GM18498 (cell line): ENCODE results near the gene TTC4.
A peak's percentile ranks its signal among the peaks of the same experiment; 100 is the strongest.

Source experiments
- ATAC-seq: cut with Tn5 transposase; IDR thresholded peaks from one replicate; pipeline ENCODE4 v1.9.1; 2021; ENCODE audit warnings: mild to moderate bottlenecking, moderate library complexity; ENCODE audit not compliant: unreplicated experiment

The TTC4 gene, protein sequence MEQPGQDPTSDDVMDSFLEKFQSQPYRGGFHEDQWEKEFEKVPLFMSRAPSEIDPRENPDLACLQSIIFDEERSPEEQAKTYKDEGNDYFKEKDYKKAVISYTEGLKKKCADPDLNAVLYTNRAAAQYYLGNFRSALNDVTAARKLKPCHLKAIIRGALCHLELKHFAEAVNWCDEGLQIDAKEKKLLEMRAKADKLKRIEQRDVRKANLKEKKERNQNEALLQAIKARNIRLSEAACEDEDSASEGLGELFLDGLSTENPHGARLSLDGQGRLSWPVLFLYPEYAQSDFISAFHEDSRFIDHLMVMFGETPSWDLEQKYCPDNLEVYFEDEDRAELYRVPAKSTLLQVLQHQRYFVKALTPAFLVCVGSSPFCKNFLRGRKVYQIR

GRCh38 chr1:54715493-54716298 is at the start of gene TTC4:
Gene TTC4 (plus strand): TSS chr1:54715861. CDS start chr1:54715909, 48 bp downstream.
- ATAC-seq = peak; percentile 98

DNA sequence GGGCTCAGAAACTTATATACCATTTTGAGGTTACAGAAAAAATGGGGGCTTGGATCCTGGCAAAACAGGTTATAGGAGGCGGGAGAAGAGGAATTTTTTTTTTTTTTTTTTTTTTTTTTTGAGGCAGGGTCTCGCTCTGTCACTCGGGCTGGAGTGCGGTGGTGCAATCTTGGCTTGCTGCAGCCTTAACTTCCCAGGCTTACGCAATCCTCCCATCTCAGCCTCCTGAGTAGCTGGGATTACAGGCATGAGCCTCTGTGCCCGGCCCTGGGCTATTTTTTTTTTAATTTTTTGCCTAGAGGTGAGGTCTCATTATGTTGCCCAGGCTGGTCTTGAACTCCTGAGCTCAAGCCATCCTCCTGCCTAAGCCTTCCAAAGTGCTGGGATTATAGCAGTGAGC is 49.3 kb upstream of the TTC4 start:
- ATAC-seq = no peak

GRCh38 chr1:54667797-54668196 is 47.9 kb upstream of the TTC4 start:
- no peak for ATAC-seq

- ATAC-seq = no peak
These were observed 47.1 kb upstream of the TTC4 start for GRCh38 chr1:54668567-54668966.

DNA sequence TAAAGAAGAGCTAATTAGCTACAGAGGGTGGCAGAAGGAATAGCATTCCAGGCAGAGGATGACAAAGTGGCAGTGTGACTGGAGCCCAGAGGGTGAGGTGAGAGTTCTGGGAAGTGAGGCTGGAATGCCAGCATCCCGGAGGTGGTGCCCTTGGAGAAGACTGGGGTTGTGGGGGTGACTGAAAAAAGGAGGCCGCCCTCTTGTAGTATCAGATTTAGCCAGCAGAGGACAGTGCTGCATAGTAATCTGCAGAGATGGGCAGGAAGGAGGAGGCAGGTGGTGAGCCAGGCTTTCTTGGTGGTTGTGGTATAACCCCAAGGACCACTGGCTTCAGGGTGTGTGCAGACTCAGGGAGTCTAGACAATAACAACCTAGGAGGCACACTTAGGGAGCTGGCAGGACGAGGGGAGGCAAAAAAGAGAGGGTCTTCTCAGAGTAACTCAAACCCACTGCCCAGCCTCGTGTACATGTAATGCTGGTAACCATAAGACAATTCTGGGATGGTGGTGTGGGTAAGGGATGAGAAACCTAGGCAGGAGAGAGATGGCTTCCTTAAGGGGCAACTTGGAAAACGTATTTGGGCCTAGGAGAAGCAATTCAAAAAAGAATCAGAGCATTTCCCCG is 43.6 kb upstream of the TTC4 start:
- peak; percentile 80 for ATAC-seq

- ATAC-seq = no peak
These were observed 36.7 kb upstream of the TTC4 start for GRCh38 chr1:54678776-54679643.

DNA sequence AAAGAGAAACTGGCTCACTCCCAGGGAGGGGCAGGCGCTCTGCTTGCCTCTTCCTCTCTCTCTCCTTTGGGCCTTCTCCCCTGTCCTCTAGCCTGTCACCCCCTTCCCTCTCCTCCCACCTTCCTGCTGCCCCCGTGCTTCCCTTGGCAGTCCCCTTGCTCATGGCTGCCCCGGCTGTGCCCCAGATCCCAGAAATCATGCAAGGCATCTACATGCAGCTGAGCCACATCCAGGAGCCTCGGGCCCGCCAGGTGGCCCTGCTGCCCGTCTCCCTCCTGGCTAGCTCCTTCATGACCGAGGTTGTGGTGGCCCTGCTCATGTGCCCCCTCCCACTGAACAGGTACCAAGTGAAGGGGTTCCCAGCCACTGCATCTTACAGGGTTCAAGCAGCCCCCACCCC is 36.0 kb upstream of the TTC4 start:
- ATAC-seq = no peak

DNA sequence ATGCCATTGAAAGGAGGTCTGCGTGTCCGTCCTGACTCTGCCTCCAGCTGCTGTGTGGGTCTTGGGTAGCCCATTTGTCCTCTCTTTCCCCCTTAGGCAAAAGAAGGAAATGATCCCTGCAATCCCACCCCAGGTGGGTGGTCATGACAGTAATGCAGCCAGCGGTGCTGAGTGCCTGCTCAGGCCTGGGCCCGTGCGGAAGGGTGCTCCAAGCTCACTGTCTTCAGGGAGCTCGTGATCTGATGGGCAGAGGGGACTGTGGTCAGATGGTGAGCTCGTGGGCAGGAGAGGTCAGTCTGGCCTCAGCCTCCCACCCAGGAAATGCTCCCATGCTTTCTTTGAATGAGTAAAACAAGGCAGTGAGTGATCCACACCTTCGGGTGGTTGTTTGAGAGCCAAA is 35.3 kb upstream of the TTC4 start:
- no peak for ATAC-seq

DNA sequence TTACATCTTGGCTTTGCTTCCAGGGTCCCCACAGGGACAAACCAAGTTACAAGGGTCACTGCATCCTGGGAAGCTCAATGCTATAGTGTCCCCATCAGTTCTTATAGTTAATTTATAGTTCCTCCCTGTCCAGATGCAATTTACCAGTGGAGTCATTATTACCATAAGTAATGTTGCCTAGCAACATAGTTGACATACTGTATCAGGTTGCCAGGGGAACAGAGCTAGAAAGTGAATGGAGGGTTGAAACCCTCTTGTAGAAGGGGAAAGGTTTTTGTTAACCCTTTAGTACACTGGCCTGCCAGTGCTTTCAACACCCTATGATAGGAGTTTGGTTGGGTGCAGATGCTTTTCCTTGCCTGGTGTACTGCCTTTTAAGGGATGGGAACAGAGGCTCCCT is 34.3 kb upstream of the TTC4 start:
- ATAC-seq = no peak

DNA sequence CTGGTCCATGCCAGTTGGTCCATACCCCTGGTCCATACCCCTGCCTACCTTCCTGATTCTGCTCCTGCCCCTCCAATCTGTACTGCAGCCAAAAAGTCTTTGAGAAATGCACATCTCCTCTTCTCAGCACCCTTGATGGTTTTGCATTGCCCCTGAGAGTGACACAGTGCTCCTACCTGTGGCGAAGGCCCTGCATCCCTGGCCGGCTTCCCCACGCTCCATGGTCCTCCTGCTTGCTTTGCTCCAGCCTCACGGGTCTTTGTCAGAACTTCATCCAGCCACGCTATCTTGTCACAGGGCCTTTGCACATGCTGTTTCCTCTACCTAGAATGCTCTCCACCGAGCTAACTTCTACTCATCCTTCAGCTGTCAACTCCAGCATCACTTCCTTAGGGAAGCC is 32.2 kb upstream of the TTC4 start:
- no peak for ATAC-seq

GRCh38 chr1:54685335-54685905 is 30.2 kb upstream of the TTC4 start:
- ATAC-seq = no peak

GRCh38 chr1:54686155-54686554 is 29.5 kb upstream of the TTC4 start:
- ATAC-seq = no peak

GRCh38 chr1:54694771-54695170 is 20.9 kb upstream of the TTC4 start:
- ATAC-seq = no peak

GRCh38 chr1:54695221-54695620 is 20.4 kb upstream of the TTC4 start:
- ATAC-seq = no peak

DNA sequence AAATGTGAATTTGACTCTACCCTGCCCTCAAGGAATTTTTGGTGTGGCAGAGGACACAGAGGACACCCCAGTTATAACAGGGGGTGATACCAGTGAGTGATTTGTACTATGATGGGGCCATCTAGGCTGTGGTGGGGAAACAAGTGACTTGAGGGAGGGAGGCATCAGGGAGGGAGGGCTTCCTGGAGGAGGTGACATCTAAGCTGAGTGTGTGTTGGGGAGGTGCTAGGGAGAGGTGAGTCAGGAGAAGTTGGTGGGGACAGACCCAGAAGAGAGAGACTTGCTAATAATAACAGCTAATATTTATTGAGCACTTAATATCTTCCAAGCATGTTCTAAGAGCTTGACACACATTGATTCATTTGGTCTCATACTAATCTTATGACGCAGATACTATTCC is 19.9 kb upstream of the TTC4 start:
- ATAC-seq = no peak

GRCh38 chr1:54696262-54696661 is 19.4 kb upstream of the TTC4 start:
- ATAC-seq = no peak

DNA sequence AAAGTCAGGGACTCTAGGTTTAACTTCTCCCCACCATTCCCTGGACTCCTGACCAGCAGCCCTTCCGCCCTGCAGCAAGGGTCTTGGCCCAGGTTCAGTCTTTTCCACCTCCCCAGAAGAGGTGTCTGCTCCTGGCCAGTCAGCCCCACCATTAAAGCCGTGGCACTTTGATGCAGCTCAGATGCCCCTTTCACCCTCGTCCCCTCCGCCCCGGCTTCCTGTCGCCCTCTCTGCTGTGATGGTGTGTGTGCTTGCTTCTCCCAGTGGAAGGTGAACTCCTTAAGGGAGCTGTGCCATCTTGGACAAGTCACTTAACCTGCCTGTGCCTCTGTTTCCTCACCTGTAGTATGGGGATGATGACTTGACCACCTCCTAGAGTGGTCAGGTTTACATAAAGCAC is 17.8 kb upstream of the TTC4 start:
- no peak for ATAC-seq

GRCh38 chr1:54698346-54698745 is 17.3 kb upstream of the TTC4 start:
- ATAC-seq = no peak

GRCh38 chr1:54699936-54700525 is 15.6 kb upstream of the TTC4 start:
- no peak for ATAC-seq

- ATAC-seq = no peak
These were observed 14.6 kb upstream of the TTC4 start for GRCh38 chr1:54701066-54701465.
